Testis (tissue), 3 donors: ENCODE results near the gene MAP2K7. TPM values are rescaled to one million over a fixed set of nuclear protein-coding genes. Genes with fewer than 3 reads are reported as not detected.

Experiments
- DNase-seq: peaks from one replicate; pipeline ENCODE4 v3.0.0-alpha.2; 2019
- H3K27ac ChIP-seq, 2 donors: fragments of 200-600 bp; sonication (generic); one replicate each; pipeline ENCODE4 v1.5.1; 2019
- H3K27me3 ChIP-seq: fragments of 200-600 bp; sonication (generic); one replicate; pipeline ENCODE4 v1.5.1; 2019
- H3K36me3 ChIP-seq: fragments of 200-600 bp; sonication (generic); one replicate; pipeline ENCODE4 v1.5.1; 2017; ENCODE audit warnings: low read depth; ENCODE audit errors: missing control alignments
- H3K4me1 ChIP-seq: fragments of 200-600 bp; sonication (generic); one replicate; pipeline ENCODE4 v1.5.1; 2019
- H3K4me3 ChIP-seq, 2 donors: fragments of 200-600 bp; sonication (generic); one replicate each; pipeline ENCODE4 v1.5.1; 2017 to 2019
- H3K9me3 ChIP-seq: fragments of 200-600 bp; sonication (generic); one replicate; pipeline ENCODE4 v1.5.1; 2017
- POLR2A ChIP-seq: fragments of 450-650 bp; IDR thresholded peaks from one replicate; pipeline ENCODE4 v1.6.1; 2017; ENCODE audit warnings: antibody characterized with exemption, mild to moderate bottlenecking, moderate library complexity
- WGBS, 2 donors: methylation state at CpG; one replicate each; pipeline ENCODE4 v1.1.5; 2018; 5-methylcytosine and 5-hydroxymethylcytosine counted together
- intact Hi-C: fragments of 100-400 bp; cut with DNase I; formaldehyde crosslinking; loops from one replicate; pipeline ENCODE4 v1.15.1; 2023; ENCODE audit warnings: low total_unique reads
- polyA plus RNA-seq: library from polyadenylated mRNA; stranded (reverse); fragments of 350-450 nt; fragmentation: Illumina TruSeq; extraction: RNeasy Lipid Tissue Mini Kit (QIAGEN cat#74804); gene quantifications from one replicate; pipeline ENCODE4 v1.2.3, GENCODE V29; 2014; ENCODE audit warnings: low read depth, low replicate concordance; ENCODE audit not compliant: insufficient read depth
- total RNA-seq, 2 donors: library from RNA; depleted of rRNA; stranded (reverse); fragments of >200 nt; gene quantifications; one replicate each; pipeline ENCODE4 v1.2.3, GENCODE V29; 2016
- TF ChIP-seq, protein P1 (sequence below), 3 experiments: fragments of 450-650 bp in 2 of 3; fragments of 200-600 bp in 1 of 3; sonication (generic) in 1 of 3; IDR thresholded peaks; one replicate each; pipeline ENCODE4 v1.5.1; 2016 to 2019; ENCODE audit warnings: antibody characterized with exemption in 3 of 3, mild to moderate bottlenecking in 2 of 3, moderate library complexity in 1 of 3

The MAP2K7 gene
- total and polyA plus RNA-seq, 3 donors from 2014 or later, result 30.6 to 44.0 (median 34.8) TPM

DNA sequence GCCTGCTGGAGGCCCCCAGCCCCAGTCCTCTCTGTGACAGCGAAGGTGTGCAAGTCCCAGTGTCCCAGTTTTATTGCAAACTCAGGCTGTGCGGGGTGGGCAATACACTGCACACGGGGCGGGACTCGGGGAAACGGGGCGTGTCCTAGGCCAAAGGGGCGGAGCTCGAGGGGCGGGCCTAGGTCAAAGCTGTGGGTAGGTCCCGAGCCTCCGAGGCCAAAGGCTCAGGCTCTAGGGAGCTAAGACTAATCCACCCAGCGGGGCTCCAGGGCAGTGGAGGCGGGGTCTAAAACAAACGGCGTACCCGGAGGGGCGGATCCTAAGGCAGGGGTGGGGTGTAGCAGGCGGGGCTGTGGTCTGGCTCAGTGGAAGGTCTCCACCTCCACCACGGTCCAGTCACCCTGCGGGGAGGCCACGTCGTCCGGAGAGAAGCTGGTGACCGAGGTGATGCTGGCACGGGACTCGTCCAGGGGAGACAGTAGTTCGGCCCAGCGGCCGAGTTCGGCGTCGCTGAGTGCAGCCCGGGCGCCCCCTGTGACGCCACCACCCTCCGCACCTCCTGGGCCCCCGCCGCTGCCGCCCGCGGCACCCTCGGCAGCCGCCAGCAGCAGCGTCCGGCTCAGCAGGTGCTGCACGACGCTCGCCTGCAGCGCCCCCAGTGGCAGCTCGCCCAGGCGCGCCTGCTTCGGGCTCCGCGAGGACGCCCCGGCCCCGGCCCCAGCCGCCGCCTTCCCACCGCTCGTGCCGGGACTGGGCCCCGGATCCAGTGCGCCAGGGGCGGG, 34.8 kb upstream of the MAP2K7 start:
- no peak overlapping the region for H3K27ac ChIP-seq
- peaks cover 13% of the 10 kb centered on the region for H3K4me1 ChIP-seq
- DNase-seq, result peak; percentile 74
- H3K4me3 ChIP-seq, result peak overlapping the region; percentile 50 to 56
- WGBS, 2 donors, result 2 to 8% methylated on average over 17 to 34 of the region's 67 CpGs
- no peaks in the 10 kb centered on the region for H3K36me3 ChIP-seq
- H3K9me3 ChIP-seq, result no peaks in the 10 kb centered on the region
- intact Hi-C loops, result no loop called here
- H3K27me3 ChIP-seq, result no peaks in the 10 kb centered on the region
- TF ChIP-seq, protein P1, sequence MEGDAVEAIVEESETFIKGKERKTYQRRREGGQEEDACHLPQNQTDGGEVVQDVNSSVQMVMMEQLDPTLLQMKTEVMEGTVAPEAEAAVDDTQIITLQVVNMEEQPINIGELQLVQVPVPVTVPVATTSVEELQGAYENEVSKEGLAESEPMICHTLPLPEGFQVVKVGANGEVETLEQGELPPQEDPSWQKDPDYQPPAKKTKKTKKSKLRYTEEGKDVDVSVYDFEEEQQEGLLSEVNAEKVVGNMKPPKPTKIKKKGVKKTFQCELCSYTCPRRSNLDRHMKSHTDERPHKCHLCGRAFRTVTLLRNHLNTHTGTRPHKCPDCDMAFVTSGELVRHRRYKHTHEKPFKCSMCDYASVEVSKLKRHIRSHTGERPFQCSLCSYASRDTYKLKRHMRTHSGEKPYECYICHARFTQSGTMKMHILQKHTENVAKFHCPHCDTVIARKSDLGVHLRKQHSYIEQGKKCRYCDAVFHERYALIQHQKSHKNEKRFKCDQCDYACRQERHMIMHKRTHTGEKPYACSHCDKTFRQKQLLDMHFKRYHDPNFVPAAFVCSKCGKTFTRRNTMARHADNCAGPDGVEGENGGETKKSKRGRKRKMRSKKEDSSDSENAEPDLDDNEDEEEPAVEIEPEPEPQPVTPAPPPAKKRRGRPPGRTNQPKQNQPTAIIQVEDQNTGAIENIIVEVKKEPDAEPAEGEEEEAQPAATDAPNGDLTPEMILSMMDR (IDR thresholded peaks at IDR 0.05), result peak; percentile 67 to 76 (median 76)
- no peak for TF ChIP-seq POLR2A

GRCh38 chr19:7869453-7869909, 34.2 kb upstream of the MAP2K7 start:
- Histone ChIP-seq H3K36me3 (no peaks in the 10 kb centered on the region), H3K9me3 (no peaks in the 10 kb centered on the region)
- 7% methylated on average over 40 of the region's 47 CpGs; no CpG with 5 or more reads in 1 of the 2 donors for WGBS, 2 donors

GRCh38 chr19:7869910-7870511, 33.7 kb upstream of the MAP2K7 start:
- Histone ChIP-seq H3K4me3 (peak overlapping the region; percentile 50 to 56), H3K27ac (no peak overlapping the region), H3K9me3 (no peaks in the 10 kb centered on the region), H3K4me1 (peaks cover 14% of the 10 kb centered on the region), H3K27me3 (no peaks in the 10 kb centered on the region), H3K36me3 (no peaks in the 10 kb centered on the region)
- TF ChIP-seq, protein P1 (IDR thresholded peaks at IDR 0.05), result no peak
- TF ChIP-seq POLR2A, result no peak
- WGBS, 2 donors, result 13 to 20% methylated on average over 21 to 26 of the region's 30 CpGs
- intact Hi-C loops, result no loop called here
- DNase-seq, result peak; percentile 74

More at GRCh38 chr19:7869453-7869909, 34.2 kb upstream of the MAP2K7 start:
- peaks cover 14% of the 10 kb centered on the region for H3K4me1 ChIP-seq
- peak overlapping the region; percentile 50 to 56 for H3K4me3 ChIP-seq
- TF ChIP-seq POLR2A, result no peak
- TF ChIP-seq, protein P1 (IDR thresholded peaks at IDR 0.05), result peak in 2 of 3 experiments; percentile 12 to 29
- H3K27ac ChIP-seq, result peak overlapping the region in 1 of 2 donors; percentile 41
- H3K27me3 ChIP-seq, result no peaks in the 10 kb centered on the region
- intact Hi-C loops, result no loop called here
- peak; percentile 77 for DNase-seq

- WGBS, 2 donors, result 37 to 53% methylated on average over 11 of the region's 11 CpGs
- H3K27ac ChIP-seq, result no peak overlapping the region
- H3K4me1 ChIP-seq, result peaks cover 14% of the 10 kb centered on the region
- intact Hi-C loops, result no loop called here
- H3K27me3 ChIP-seq, result no peaks in the 10 kb centered on the region
- H3K36me3 ChIP-seq, result no peaks in the 10 kb centered on the region
- H3K4me3 ChIP-seq, result no peak overlapping the region
- DNase-seq, result peak; percentile 51
- TF ChIP-seq POLR2A, result no peak
- TF ChIP-seq, protein P1 (IDR thresholded peaks at IDR 0.05), result no peak
- H3K9me3 ChIP-seq, result no peaks in the 10 kb centered on the region
These were observed 32.9 kb upstream of the MAP2K7 start for GRCh38 chr19:7870571-7871436.
